Spleen (tissue), 7 donors: ENCODE results near the gene TSNAXIP1.

Experiments
- POLR2A ChIP-seq, 3 donors: fragments of 450-650 bp; IDR thresholded peaks; one replicate each; pipeline ENCODE4 v1.5.1; 2017; ENCODE audit warnings: antibody characterized with exemption in 3 of 3, mild to moderate bottlenecking in 1 of 3
- POLR2AphosphoS5 ChIP-seq, 3 donors: sonication (generic); formaldehyde crosslinking; IDR thresholded peaks; one replicate each; pipeline ENCODE4 v1.5.1; 2017; ENCODE audit warnings: antibody characterized with exemption in 3 of 3
- TF ChIP-seq, protein P1 (sequence below), 11 experiments: fragments of 200-600 bp in 7 of 11; fragments of 450-650 bp in 4 of 11; sonication (generic) in 4 of 11; IDR thresholded peaks in 8 of 11; conservative IDR thresholded peaks in 3 of 11; 1 replicate in 7 of 11; 2 replicates in 4 of 11; pipeline versions ENCODE4 v1.4.0 to v1.8.0; 2016 to 2021; ENCODE audit warnings: antibody characterized with exemption in 11 of 11, inconsistent platforms in 4 of 11, mild to moderate bottlenecking in 1 of 11
- donor health status: DM: no; HTN: no; CAD: no; lungs with moderate emphysema.
- donor health status: DM: no; HTN: no; CAD: no.
- donor health status: DM: no; HTN: no; CAD: no.

- TF ChIP-seq POLR2A (IDR thresholded peaks at IDR 0.05): no peak
- TF ChIP-seq, protein P1, sequence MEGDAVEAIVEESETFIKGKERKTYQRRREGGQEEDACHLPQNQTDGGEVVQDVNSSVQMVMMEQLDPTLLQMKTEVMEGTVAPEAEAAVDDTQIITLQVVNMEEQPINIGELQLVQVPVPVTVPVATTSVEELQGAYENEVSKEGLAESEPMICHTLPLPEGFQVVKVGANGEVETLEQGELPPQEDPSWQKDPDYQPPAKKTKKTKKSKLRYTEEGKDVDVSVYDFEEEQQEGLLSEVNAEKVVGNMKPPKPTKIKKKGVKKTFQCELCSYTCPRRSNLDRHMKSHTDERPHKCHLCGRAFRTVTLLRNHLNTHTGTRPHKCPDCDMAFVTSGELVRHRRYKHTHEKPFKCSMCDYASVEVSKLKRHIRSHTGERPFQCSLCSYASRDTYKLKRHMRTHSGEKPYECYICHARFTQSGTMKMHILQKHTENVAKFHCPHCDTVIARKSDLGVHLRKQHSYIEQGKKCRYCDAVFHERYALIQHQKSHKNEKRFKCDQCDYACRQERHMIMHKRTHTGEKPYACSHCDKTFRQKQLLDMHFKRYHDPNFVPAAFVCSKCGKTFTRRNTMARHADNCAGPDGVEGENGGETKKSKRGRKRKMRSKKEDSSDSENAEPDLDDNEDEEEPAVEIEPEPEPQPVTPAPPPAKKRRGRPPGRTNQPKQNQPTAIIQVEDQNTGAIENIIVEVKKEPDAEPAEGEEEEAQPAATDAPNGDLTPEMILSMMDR (IDR thresholded peaks at IDR 0.05 in 8 of 11, conservative IDR thresholded peaks at IDR 0.05 in 3 of 11): no peak
- no peak for TF ChIP-seq POLR2AphosphoS5 (IDR thresholded peaks at IDR 0.05)
Observed at GRCh38 chr16:67837811-67838210, 31.1 kb downstream of the TSNAXIP1 start.
